Liver (tissue), 9 donors: Measurements from ENCODE around the gene OSBPL1A. TPM values are rescaled to one million over a fixed set of nuclear protein-coding genes. Genes with fewer than 3 reads are reported as not detected.

Source experiments
- DNase-seq: peaks from one replicate; pipeline ENCODE4 v3.0.0-alpha.2; 2017; ENCODE audit warnings: low spot score
- H3K27ac ChIP-seq, 2 donors: one replicate each; pipeline ENCODE4 v1.7.0; 2013; ENCODE audit warnings: inconsistent platforms in 2 of 2, low read length in 2 of 2, control low read depth in 1 of 2, low read depth in 1 of 2, mild to moderate bottlenecking in 1 of 2
- H3K27me3 ChIP-seq, 4 donors: one replicate each; pipeline versions ENCODE4 v1.6.1 to v1.7.0; 2013; ENCODE audit warnings: low read length in 3 of 4, inconsistent platforms in 1 of 4, mild to moderate bottlenecking in 1 of 4, moderate library complexity in 1 of 4; ENCODE audit not compliant: control insufficient read depth in 4 of 4, insufficient read depth in 4 of 4
- H3K36me3 ChIP-seq, 4 donors: one replicate each; pipeline versions ENCODE4 v1.6.1 to v1.7.0; 2013; ENCODE audit warnings: low read length in 3 of 4, mild to moderate bottlenecking in 3 of 4, low read depth in 1 of 4, moderate library complexity in 1 of 4; ENCODE audit not compliant: control insufficient read depth in 4 of 4, insufficient read depth in 3 of 4
- H3K4me1 ChIP-seq, 4 donors: one replicate each; pipeline versions ENCODE4 v1.6.1 to v1.7.0; 2013; ENCODE audit warnings: low read length in 3 of 4, mild to moderate bottlenecking in 3 of 4, moderate library complexity in 1 of 4; ENCODE audit not compliant: control insufficient read depth in 4 of 4, insufficient read depth in 4 of 4
- H3K4me3 ChIP-seq, 3 donors: one replicate each; pipeline versions ENCODE4 v1.6.1 to v1.7.0; 2013; ENCODE audit warnings: low read length in 3 of 3, control low read depth in 1 of 3, low read depth in 1 of 3, mild to moderate bottlenecking in 1 of 3
- H3K9ac ChIP-seq, 2 donors: one replicate each; pipeline ENCODE4 v1.7.0; 2013; ENCODE audit warnings: low read length in 2 of 2, mild to moderate bottlenecking in 2 of 2, moderate library complexity in 2 of 2, control low read depth in 1 of 2, low read depth in 1 of 2
- H3K9me3 ChIP-seq, 4 donors: one replicate each; pipeline versions ENCODE4 v1.6.1 to v1.7.0; 2013; ENCODE audit warnings: low read length in 3 of 4; ENCODE audit not compliant: control insufficient read depth in 4 of 4
- CTCF ChIP-seq: fragments of 150-350 bp; IDR thresholded peaks from 2 replicates; pipeline ENCODE4 v1.5.1; 2017; ENCODE audit warnings: improper control_type of control experiment, low read depth, low read length; ENCODE audit not compliant: missing input control
- EGR1 ChIP-seq, 2 donors: IDR thresholded peaks; 2 replicates each; pipeline ENCODE4 v1.6.1; 2016 to 2018; ENCODE audit warnings: antibody characterized with exemption in 2 of 2, low read depth in 2 of 2
- FOXA1 ChIP-seq: IDR thresholded peaks from 2 replicates; pipeline ENCODE4 v1.6.1; 2016; ENCODE audit warnings: antibody characterized with exemption
- FOXA2 ChIP-seq: IDR thresholded peaks from 2 replicates; pipeline ENCODE4 v1.6.1; 2016; ENCODE audit warnings: antibody characterized with exemption
- GABPA ChIP-seq, 2 donors: IDR thresholded peaks in 1 of 2; conservative IDR thresholded peaks in 1 of 2; 2 replicates each; pipeline ENCODE4 v1.6.1; 2016; ENCODE audit warnings: antibody characterized with exemption in 2 of 2, mild to moderate bottlenecking in 1 of 2, moderate library complexity in 1 of 2
- HNF4A ChIP-seq, 2 donors: conservative IDR thresholded peaks; 2 replicates each; pipeline ENCODE4 v1.6.1; 2016; ENCODE audit warnings: antibody characterized with exemption in 2 of 2, mild to moderate bottlenecking in 2 of 2
- JUND ChIP-seq, 2 donors: IDR thresholded peaks; 2 replicates each; pipeline ENCODE4 v1.6.1; 2016; ENCODE audit warnings: antibody characterized with exemption in 2 of 2
- MAX ChIP-seq: IDR thresholded peaks from 2 replicates; pipeline ENCODE4 v1.6.1; 2016; ENCODE audit warnings: antibody characterized with exemption
- NR2F2 ChIP-seq: IDR thresholded peaks from 2 replicates; pipeline ENCODE4 v1.6.1; 2016; ENCODE audit warnings: antibody characterized with exemption
- RAD21 ChIP-seq, 2 donors: IDR thresholded peaks; 2 replicates each; pipeline ENCODE4 v1.6.1; 2016; ENCODE audit warnings: antibody characterized with exemption in 2 of 2, mild to moderate bottlenecking in 2 of 2
- REST ChIP-seq: IDR thresholded peaks from 2 replicates; pipeline ENCODE4 v1.6.1; 2016; ENCODE audit warnings: antibody characterized with exemption, mild to moderate bottlenecking
- RXRA ChIP-seq, 2 donors: IDR thresholded peaks; 2 replicates each; pipeline ENCODE4 v1.6.1; 2017 to 2018; ENCODE audit warnings: antibody characterized with exemption in 2 of 2, mild to moderate bottlenecking in 1 of 2
- SP1 ChIP-seq: IDR thresholded peaks from 2 replicates; pipeline ENCODE4 v1.6.1; 2018; ENCODE audit warnings: antibody characterized with exemption, mild to moderate bottlenecking
- YY1 ChIP-seq: IDR thresholded peaks from 2 replicates; pipeline ENCODE4 v1.6.1; 2016; ENCODE audit warnings: antibody characterized with exemption, mild to moderate bottlenecking
- ZBTB33 ChIP-seq: IDR thresholded peaks from 2 replicates; pipeline ENCODE4 v1.6.1; 2016; ENCODE audit warnings: antibody characterized with exemption
- WGBS: extraction: QIAGEN DNeasy Blood & Tissue Kit; methylation state at CpG from one replicate; pipeline ENCODE4 v1.1.7; 2013; 5-methylcytosine and 5-hydroxymethylcytosine counted together
- polyA plus RNA-seq, 2 donors: library from polyadenylated mRNA; stranded (reverse) in 1 of 2; unstranded in 1 of 2; fragments of 200-250 nt in 1 of 2; fragments of >200 nt in 1 of 2; fragmentation: Nextera tagmentation in 1 of 2; extraction: Ambion mirVana in 1 of 2; gene quantifications; one replicate each; pipeline versions ENCODE4 v1.2.1 to v1.2.3, GENCODE V29; 2013 to 2015
- total RNA-seq, 2 donors: library from RNA; depleted of rRNA; stranded (reverse); fragments of >200 nt; gene quantifications; one replicate each; pipeline ENCODE4 v1.2.3, GENCODE V29; 2014
- donor health status: healthy.
- donor health status: healthy.
- donor health status: healthy.
- donor health status: healthy.
- donor health status: healthy.

Gene OSBPL1A
- total and polyA plus RNA-seq, 4 donors: 5.4 to 12.6 (median 8.9) TPM

- H3K27ac ChIP-seq: no peak overlapping the region
- H3K4me3 ChIP-seq: no peak overlapping the region
- no peaks in the 10 kb centered on the region for H3K27me3 ChIP-seq
- no peaks in the 10 kb centered on the region for H3K36me3 ChIP-seq
- no peak for DNase-seq
- H3K4me1 ChIP-seq: peaks cover 3 to 10% (median 8%) of the 10 kb centered on the region in 4 donors
- TF ChIP-seq HNF4A (conservative IDR thresholded peaks at IDR 0.05) (no peak), RAD21 (IDR thresholded peaks at IDR 0.05) (no peak), RXRA (IDR thresholded peaks at IDR 0.05) (no peak), EGR1 (IDR thresholded peaks at IDR 0.05; ENCODE audit: low read depth in 2 of 2) (no peak), MAX (no peak), NR2F2 (no peak), FOXA2 (no peak)
- H3K9ac ChIP-seq: no peak overlapping the region
- WGBS: 96% methylated on average over 1 of the region's 1 CpG
- H3K9me3 ChIP-seq: no peaks in the 10 kb centered on the region
Observed at GRCh38 chr18:24267878-24268277, 129.7 kb downstream of the OSBPL1A start.

GRCh38 chr18:24266131-24266530, 131.5 kb downstream of the OSBPL1A start:
- H3K9ac ChIP-seq: no peak overlapping the region
- WGBS: 56% methylated on average over 1 of the region's 1 CpG
- H3K36me3 ChIP-seq: no peaks in the 10 kb centered on the region
- H3K27me3 ChIP-seq: no peaks in the 10 kb centered on the region
- no peak for TF ChIP-seq GABPA (IDR thresholded peaks at IDR 0.05 in 1 of 2, conservative IDR thresholded peaks at IDR 0.05 in 1 of 2)
- no peak for TF ChIP-seq YY1
- no peak overlapping the region for H3K4me3 ChIP-seq
- H3K9me3 ChIP-seq: no peaks in the 10 kb centered on the region
- DNase-seq: no peak
- peaks cover 0 to 6% (median 4%) of the 10 kb centered on the region in 4 donors for H3K4me1 ChIP-seq
- H3K27ac ChIP-seq: no peak overlapping the region

- H3K27ac ChIP-seq: no peak overlapping the region
- WGBS: 80% methylated on average over 4 of the region's 4 CpGs
- no peak for DNase-seq
- no peak for TF ChIP-seq GABPA (IDR thresholded peaks at IDR 0.05 in 1 of 2, conservative IDR thresholded peaks at IDR 0.05 in 1 of 2)
- TF ChIP-seq FOXA2: no peak
- no peak for TF ChIP-seq RXRA (IDR thresholded peaks at IDR 0.05)
- no peak for TF ChIP-seq MAX
- no peak for TF ChIP-seq ZBTB33
- TF ChIP-seq CTCF: no peak
- no peak for TF ChIP-seq FOXA1
- TF ChIP-seq HNF4A (conservative IDR thresholded peaks at IDR 0.05): no peak
- no peak for TF ChIP-seq REST
- TF ChIP-seq NR2F2: no peak
- no peak for TF ChIP-seq SP1
- no peak for TF ChIP-seq JUND (IDR thresholded peaks at IDR 0.05)
- H3K9me3 ChIP-seq: no peaks in the 10 kb centered on the region
- H3K4me3 ChIP-seq: no peak overlapping the region
- peaks cover 0 to under 1% (median 0%) of the 10 kb centered on the region in 4 donors for H3K4me1 ChIP-seq
- no peaks in the 10 kb centered on the region for H3K27me3 ChIP-seq
- no peaks in the 10 kb centered on the region for H3K36me3 ChIP-seq
- H3K9ac ChIP-seq: no peak overlapping the region
Observed at GRCh38 chr18:24265502-24266064, 132.0 kb downstream of the OSBPL1A start.
